ENCODE measurements around the gene PPP2R2D. TPM values are rescaled to one million over a fixed set of nuclear protein-coding genes. Genes with fewer than 3 reads are reported as not detected.

The PPP2R2D gene
- total and polyA plus RNA-seq, 9 donors: 26.7 to 62.9 (median 42.0) TPM

- peak in 1 of 5 donors; percentile 28 for DNase-seq
- intact Hi-C loops (cut with DNase I): loop anchor here in 2 of 4 donors (5.0 to 10.0 kb wide), 2 partner anchors 52 to 54 kb away; no protein-coding TSS in a partner anchor
- Histone ChIP-seq H3K27ac (no peak overlapping the region), H3K9me3 (no peaks in the 10 kb centered on the region), H3K4me3 (no peak overlapping the region), H3K4me1 (ENCODE audit: insufficient read depth) (peaks cover 9% of the 10 kb centered on the region), H3K36me3 (no peaks in the 10 kb centered on the region), H3K27me3 (no peaks in the 10 kb centered on the region)
- TF ChIP-seq POLR2A (IDR thresholded peaks at IDR 0.05) (no peak), CTCF (IDR thresholded peaks at IDR 0.05) (no peak), EP300 (IDR thresholded peaks at IDR 0.05) (no peak)
- 59 to 69% (median 62%) methylated on average over 14 of the region's 14 CpGs for WGBS, 3 donors
Observed at GRCh38 chr10:131946321-131946751, 45.5 kb downstream of the PPP2R2D start.

- TF ChIP-seq POLR2A (IDR thresholded peaks at IDR 0.05): no peak
- no peak for TF ChIP-seq EP300 (IDR thresholded peaks at IDR 0.05)
- TF ChIP-seq CTCF (IDR thresholded peaks at IDR 0.05): no peak
- Histone ChIP-seq H3K9me3 (no peaks in the 10 kb centered on the region), H3K36me3 (no peaks in the 10 kb centered on the region), H3K4me1 (ENCODE audit: insufficient read depth) (peaks cover 9% of the 10 kb centered on the region), H3K4me3 (no peak overlapping the region), H3K27ac (no peak overlapping the region), H3K27me3 (no peaks in the 10 kb centered on the region)
- DNase-seq: peak in 1 of 5 donors; percentile 30
- whole genome bisulfite sequencing, 3 donors: 95 to 97% (median 96%) methylated on average over 14 of the region's 14 CpGs
- intact Hi-C loops (cut with DNase I): loop anchor here in 2 of 4 donors (5.0 to 10.0 kb wide), 2 partner anchors 52 to 55 kb away; no protein-coding TSS in a partner anchor
Observed at GRCh38 chr10:131946880-131947279, 46.1 kb downstream of the PPP2R2D start.

- no peaks in the 10 kb centered on the region for H3K9me3 ChIP-seq
- no peak for TF ChIP-seq CTCF (IDR thresholded peaks at IDR 0.05)
- TF ChIP-seq EP300 (IDR thresholded peaks at IDR 0.05): no peak
- no peak for TF ChIP-seq POLR2A (IDR thresholded peaks at IDR 0.05)
- peaks cover 9% of the 10 kb centered on the region for H3K4me1 ChIP-seq (ENCODE audit: insufficient read depth)
- no peak overlapping the region for H3K27ac ChIP-seq
- 74 to 88% (median 82%) methylated on average over 18 of the region's 18 CpGs for WGBS, 3 donors
- intact Hi-C loops (cut with DNase I): loop anchor here in 2 of 4 donors (5.0 to 10.0 kb wide), 2 partner anchors 53 to 55 kb away; no protein-coding TSS in a partner anchor
- H3K36me3 ChIP-seq: no peaks in the 10 kb centered on the region
- peak in 1 of 5 donors; percentile 18 for DNase-seq
- no peak overlapping the region for H3K4me3 ChIP-seq
- no peaks in the 10 kb centered on the region for H3K27me3 ChIP-seq
Observed at GRCh38 chr10:131947631-131948347, 47.0 kb downstream of the PPP2R2D start.

GRCh38 chr10:131948501-131948900 lies 47.7 kb downstream of the PPP2R2D start:
- H3K36me3 ChIP-seq: no peaks in the 10 kb centered on the region
- intact Hi-C loops (cut with DNase I): loop anchor here in 2 of 4 donors (5.0 to 10.0 kb wide), 2 partner anchors 54 to 56 kb away; no protein-coding TSS in a partner anchor
- no peaks in the 10 kb centered on the region for H3K27me3 ChIP-seq
- H3K9me3 ChIP-seq: no peaks in the 10 kb centered on the region
- TF ChIP-seq POLR2A (IDR thresholded peaks at IDR 0.05): no peak
- no peak for TF ChIP-seq EP300 (IDR thresholded peaks at IDR 0.05)
- no peak for TF ChIP-seq CTCF (IDR thresholded peaks at IDR 0.05)
- peaks cover 9% of the 10 kb centered on the region for H3K4me1 ChIP-seq (ENCODE audit: insufficient read depth)
- no peak overlapping the region for H3K4me3 ChIP-seq
- 84 to 86% (median 85%) methylated on average over 6 of the region's 6 CpGs for WGBS, 3 donors
- DNase-seq: no peak
- H3K27ac ChIP-seq: no peak overlapping the region
